Measurements from ENCODE around the gene FASTKD3.

The FASTKD3 gene

DNA sequence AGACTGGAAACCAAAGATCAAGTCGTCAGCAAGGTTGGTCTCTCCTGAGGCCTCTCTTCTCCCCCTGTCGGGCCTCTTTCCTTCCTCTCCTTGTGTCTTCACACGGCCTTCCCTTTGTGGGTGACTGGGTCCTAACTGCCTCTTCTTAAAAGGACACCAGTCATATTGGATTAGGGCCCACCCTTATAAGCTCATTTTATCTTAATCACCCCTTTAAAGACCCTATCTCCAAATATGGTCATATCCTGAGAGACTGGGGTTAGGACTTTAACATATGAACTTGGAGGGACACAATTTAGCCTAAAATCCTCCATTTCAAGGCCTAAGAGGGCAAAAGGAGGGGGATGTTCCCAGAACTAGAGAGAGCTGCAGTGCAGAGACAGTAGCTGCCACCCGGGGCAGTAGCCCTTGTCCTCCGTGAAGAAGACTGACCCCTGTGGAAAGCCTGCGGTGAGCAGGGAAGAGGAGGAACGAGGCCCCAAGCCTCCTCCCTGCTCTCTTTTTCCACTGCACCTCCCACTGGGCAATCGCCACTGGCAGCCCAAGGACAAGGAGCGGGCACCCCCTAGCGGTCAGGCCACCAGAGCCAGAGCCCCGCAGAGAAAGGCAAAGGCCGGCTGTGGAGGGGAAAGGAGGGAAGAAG, 52.8 kb downstream of the FASTKD3 start:
- in situ Hi-C loops (cut with HindIII; ENCODE audit: low pct_ligation_motif_present, low pct_unique_long_range_greater_than_20kb, low sequenced_read_pairs): no loop called here
- peak; percentile 77 for DNase-seq

DNA sequence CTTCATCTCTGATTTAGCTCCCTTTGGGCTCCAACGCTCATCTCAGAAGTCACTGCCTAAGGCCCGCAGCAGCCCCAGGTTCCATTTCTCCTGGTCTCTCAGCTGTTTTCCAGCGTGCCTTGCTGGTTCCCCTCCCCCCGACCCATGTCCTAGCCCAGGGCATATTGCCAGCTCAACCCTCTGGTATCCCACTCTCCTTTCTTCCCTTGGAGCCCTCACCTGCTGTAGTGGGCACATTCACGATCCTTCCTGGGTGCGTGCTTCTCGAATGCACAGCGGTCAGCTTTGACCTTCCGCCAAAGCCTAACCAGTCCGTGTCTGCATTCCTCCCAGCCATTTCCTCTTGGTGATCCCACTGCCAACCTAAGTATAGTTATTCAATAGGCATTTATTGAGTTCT, 54.0 kb downstream of the FASTKD3 start:
- DNase-seq: no peak
- in situ Hi-C loops (cut with HindIII; ENCODE audit: low pct_ligation_motif_present, low pct_unique_long_range_greater_than_20kb, low sequenced_read_pairs): no loop called here

DNA sequence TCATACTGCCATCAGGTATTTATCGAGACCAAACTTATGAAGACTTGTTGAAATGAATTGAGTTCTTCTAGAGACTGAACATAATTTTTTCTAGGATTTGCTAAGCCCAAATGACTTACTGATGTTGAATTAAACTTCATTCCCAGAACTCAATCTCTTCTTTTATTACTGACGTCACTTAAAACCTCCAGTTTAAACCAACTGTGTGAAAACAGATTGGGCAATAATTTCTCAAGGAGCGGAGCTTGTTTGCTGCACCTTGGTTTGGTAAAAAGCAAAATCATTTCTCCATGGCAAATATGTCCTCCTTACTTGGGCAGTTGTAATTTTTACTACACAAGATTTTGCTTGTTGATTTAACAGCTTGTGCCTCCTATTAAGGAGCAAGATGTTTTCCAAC, 55.3 kb downstream of the FASTKD3 start:
- in situ Hi-C loops (cut with HindIII; ENCODE audit: low pct_ligation_motif_present, low pct_unique_long_range_greater_than_20kb, low sequenced_read_pairs): no loop called here
- DNase-seq: no peak

DNA sequence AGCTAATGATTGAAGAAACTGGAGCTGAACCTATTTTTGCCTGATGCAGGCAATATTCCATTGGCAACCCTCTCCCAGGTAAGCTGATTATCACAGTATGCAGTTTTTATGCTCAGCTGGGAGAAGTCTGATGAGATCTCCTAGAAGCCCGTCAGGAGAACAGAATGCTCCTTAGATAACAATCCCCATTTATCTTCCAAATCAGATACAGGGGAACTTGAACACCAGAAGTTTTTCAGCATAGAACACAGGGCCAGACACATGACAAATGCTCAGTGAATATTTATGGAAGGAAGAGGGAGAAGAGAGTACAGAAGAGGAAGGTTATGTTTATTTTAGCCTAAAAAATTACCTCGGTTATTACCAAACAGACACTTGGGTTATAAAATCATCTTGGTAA, 55.8 kb downstream of the FASTKD3 start:
- in situ Hi-C loops (cut with HindIII; ENCODE audit: low pct_ligation_motif_present, low pct_unique_long_range_greater_than_20kb, low sequenced_read_pairs): no loop called here
- DNase-seq: no peak

DNA sequence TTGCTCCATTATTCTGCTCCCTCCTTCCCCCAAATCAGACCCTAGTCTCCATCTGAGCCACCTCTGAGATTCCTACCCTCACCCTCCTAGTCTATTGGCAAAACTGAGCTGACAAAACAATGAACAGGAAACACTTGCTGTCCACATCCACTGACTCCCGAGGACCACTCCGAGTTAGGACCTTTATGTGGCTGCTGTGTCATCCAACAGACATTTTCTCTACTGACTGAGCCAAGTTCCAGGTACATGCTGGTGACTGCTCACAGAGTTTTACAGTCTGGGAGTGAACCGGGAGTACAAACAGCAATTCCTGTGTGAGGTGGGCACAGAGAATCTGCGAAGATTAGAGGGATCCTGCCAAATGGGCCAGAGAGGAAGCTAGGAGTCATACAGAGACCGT, 57.1 kb downstream of the FASTKD3 start:
- in situ Hi-C loops (cut with HindIII; ENCODE audit: low pct_ligation_motif_present, low pct_unique_long_range_greater_than_20kb, low sequenced_read_pairs): no loop called here
- no peak for DNase-seq
